ENCODE data around the gene UBIAD1.

Gene UBIAD1

DNA sequence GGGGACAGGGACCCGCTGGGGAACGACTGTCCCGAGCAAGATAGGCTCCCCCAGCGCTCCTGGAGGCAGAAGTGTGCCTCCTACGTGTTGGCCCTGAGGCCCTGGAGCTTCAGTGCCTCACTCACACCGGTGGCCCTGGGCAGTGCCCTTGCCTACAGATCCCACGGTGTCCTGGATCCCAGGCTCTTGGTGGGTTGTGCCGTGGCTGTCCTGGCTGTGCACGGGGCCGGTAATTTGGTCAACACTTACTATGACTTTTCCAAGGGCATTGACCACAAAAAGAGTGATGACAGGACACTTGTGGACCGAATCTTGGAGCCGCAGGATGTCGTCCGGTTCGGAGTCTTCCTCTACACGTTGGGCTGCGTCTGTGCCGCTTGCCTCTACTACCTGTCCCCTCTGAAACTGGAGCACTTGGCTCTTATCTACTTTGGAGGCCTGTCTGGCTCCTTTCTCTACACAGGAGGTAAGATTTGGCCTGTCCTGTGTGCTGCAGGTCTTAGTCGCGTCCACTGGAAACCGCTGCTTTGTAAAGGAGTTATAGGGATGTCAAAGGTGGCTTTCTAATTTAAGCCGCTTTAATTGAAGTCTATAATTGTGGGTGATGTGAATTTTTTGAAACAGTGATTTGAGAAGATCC lies 717 bp downstream of the UBIAD1 start:
- no peaks in the 10 kb centered on the region for H3K27me3 ChIP-seq (ENCODE audit: low read length)
- H3K79me2 ChIP-seq (ENCODE audit: insufficient read depth, low read length): peaks cover 35% of the 10 kb centered on the region
- H3K36me3 ChIP-seq (ENCODE audit: low read length): no peaks in the 10 kb centered on the region
- peak overlapping the region; percentile 69 for H2AFZ ChIP-seq (ENCODE audit: low read depth, low read length, severe bottlenecking)
- H3K27ac ChIP-seq (ENCODE audit: low read depth, low read length): peak overlapping the region; percentile 74
- H3K9me3 ChIP-seq (ENCODE audit: insufficient read depth, low read length): no peaks in the 10 kb centered on the region
- peak overlapping the region; percentile 87 for H3K4me3 ChIP-seq (ENCODE audit: insufficient read depth, low read length, poor library complexity, severe bottlenecking)
- peaks cover 7% of the 10 kb centered on the region; the same call in 1 of the 2 replicates for H3F3A ChIP-seq (ENCODE audit: insufficient read depth)
- no peaks in the 10 kb centered on the region for H3K9me2 ChIP-seq (replicated peaks; ENCODE audit: insufficient read depth, low read length)
- no peaks in the 10 kb centered on the region for H4K20me1 ChIP-seq (ENCODE audit: low read depth, low read length)
- H3K4me2 ChIP-seq (ENCODE audit: low read depth, low read length, poor library complexity, severe bottlenecking): peak overlapping the region; percentile 80
- peak overlapping the region; percentile 81 for H3K9ac ChIP-seq (ENCODE audit: low read length)
- TF ChIP-seq EZH2phosphoT487 (conservative IDR thresholded peaks at IDR 0.05; ENCODE audit: low read length) (no peak), CTCF (IDR thresholded peaks at IDR 0.05; ENCODE audit: insufficient read depth, low read length, poor library complexity, severe bottlenecking) (no peak)

DNA sequence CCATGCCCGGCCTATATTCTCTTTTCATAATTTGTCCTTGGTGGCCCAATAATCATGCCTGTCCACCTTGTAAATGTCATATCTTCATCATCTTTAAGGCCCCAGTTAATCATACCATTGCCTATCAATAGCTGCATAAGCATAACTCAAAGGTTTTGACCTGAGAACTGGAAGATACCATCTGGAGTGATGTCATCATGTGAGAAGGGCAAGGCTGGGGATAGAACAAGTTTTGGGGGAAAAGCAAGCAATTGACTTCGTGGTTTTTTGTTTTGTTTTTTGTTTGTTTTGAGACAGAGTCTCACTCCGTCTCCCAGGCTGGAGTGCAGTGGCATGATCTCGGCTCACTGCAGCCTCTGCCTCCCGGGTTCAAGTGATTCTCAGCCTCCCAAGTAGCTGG lies 6.2 kb downstream of the UBIAD1 start:
- Histone ChIP-seq H3K4me3 (ENCODE audit: insufficient read depth, low read length, poor library complexity, severe bottlenecking) (no peak overlapping the region), H3K9me3 (ENCODE audit: insufficient read depth, low read length) (no peaks in the 10 kb centered on the region), H3K36me3 (ENCODE audit: low read length) (0 out of 2 replicates have a peak, but pooled peaks cover 3% of the 10 kb centered on the region), H3K27ac (ENCODE audit: low read depth, low read length) (no peak overlapping the region), H3K4me2 (ENCODE audit: low read depth, low read length, poor library complexity, severe bottlenecking) (no peak overlapping the region), H2AFZ (ENCODE audit: low read depth, low read length, severe bottlenecking) (no peak overlapping the region), H4K20me1 (ENCODE audit: low read depth, low read length) (no peaks in the 10 kb centered on the region), H3K9me2 (replicated peaks; ENCODE audit: insufficient read depth, low read length) (no peaks in the 10 kb centered on the region), H3K9ac (ENCODE audit: low read length) (no peak overlapping the region), H3K79me2 (ENCODE audit: insufficient read depth, low read length) (peaks cover 60% of the 10 kb centered on the region), H3K27me3 (ENCODE audit: low read length) (no peaks in the 10 kb centered on the region), H3F3A (ENCODE audit: insufficient read depth) (peaks cover 8% of the 10 kb centered on the region; the same call in 1 of the 2 replicates)
- no peak for TF ChIP-seq EZH2phosphoT487 (conservative IDR thresholded peaks at IDR 0.05; ENCODE audit: low read length)
- no peak for TF ChIP-seq CTCF (IDR thresholded peaks at IDR 0.05; ENCODE audit: insufficient read depth, low read length, poor library complexity, severe bottlenecking)

DNA sequence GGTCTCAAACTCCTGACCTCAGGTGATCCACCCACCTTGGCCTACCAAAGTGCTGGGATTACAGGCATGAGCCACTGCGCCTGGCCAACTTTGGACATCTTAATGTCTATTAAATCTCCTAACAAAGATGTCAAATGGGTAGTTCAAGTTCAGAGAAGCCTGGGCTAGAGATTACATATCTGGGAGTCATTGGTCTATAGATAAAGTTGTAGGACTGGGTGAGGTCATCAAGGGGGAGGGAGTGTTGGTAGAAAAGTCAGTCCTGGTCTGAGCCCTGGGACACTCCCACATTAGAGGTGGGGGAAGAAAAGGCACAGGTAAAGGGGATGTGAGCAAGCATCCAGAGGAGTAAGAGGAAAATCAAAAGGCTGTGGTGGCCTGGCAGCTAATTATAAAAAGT lies 6.6 kb downstream of the UBIAD1 start:
- H2AFZ ChIP-seq (ENCODE audit: low read depth, low read length, severe bottlenecking): no peak overlapping the region
- no peak overlapping the region for H3K9ac ChIP-seq (ENCODE audit: low read length)
- no peak for TF ChIP-seq EZH2phosphoT487 (conservative IDR thresholded peaks at IDR 0.05; ENCODE audit: low read length)
- no peak for TF ChIP-seq CTCF (IDR thresholded peaks at IDR 0.05; ENCODE audit: insufficient read depth, low read length, poor library complexity, severe bottlenecking)
- H4K20me1 ChIP-seq (ENCODE audit: low read depth, low read length): no peaks in the 10 kb centered on the region
- H3F3A ChIP-seq (ENCODE audit: insufficient read depth): peaks cover 8% of the 10 kb centered on the region; the same call in 1 of the 2 replicates
- no peaks in the 10 kb centered on the region for H3K27me3 ChIP-seq (ENCODE audit: low read length)
- peaks cover 55% of the 10 kb centered on the region for H3K79me2 ChIP-seq (ENCODE audit: insufficient read depth, low read length)
- no peaks in the 10 kb centered on the region for H3K9me2 ChIP-seq (replicated peaks; ENCODE audit: insufficient read depth, low read length)
- no peak overlapping the region for H3K4me3 ChIP-seq (ENCODE audit: insufficient read depth, low read length, poor library complexity, severe bottlenecking)
- H3K4me2 ChIP-seq (ENCODE audit: low read depth, low read length, poor library complexity, severe bottlenecking): no peak overlapping the region
- H3K36me3 ChIP-seq (ENCODE audit: low read length): 0 out of 2 replicates have a peak, but pooled peaks cover 3% of the 10 kb centered on the region
- no peaks in the 10 kb centered on the region for H3K9me3 ChIP-seq (ENCODE audit: insufficient read depth, low read length)
- H3K27ac ChIP-seq (ENCODE audit: low read depth, low read length): no peak overlapping the region

Measured in SU-DHL-6 (cell line).